Chondrocyte (in vitro differentiated cells): ENCODE data around the gene NGEF. TPM values are rescaled to one million over a fixed set of nuclear protein-coding genes. Genes with fewer than 3 reads are reported as not detected.

ENCODE experiments used
- DNase-seq: peaks from one replicate; pipeline ENCODE4 v3.0.0; 2021; ENCODE audit warnings: mixed read lengths, low spot score
- H3K27ac Mint-ChIP-seq: one replicate; pipeline ENCODE4 v1.8.0; 2021; ENCODE audit warnings: mild to moderate bottlenecking, moderate library complexity, mixed read lengths; ENCODE audit not compliant: unreplicated experiment
- H3K27me3 Mint-ChIP-seq: 2 replicates; pipeline ENCODE4 v1.8.0; 2021; ENCODE audit warnings: low read depth, mixed read lengths
- H3K36me3 Mint-ChIP-seq: 2 replicates; pipeline ENCODE4 v1.8.0; 2021; ENCODE audit warnings: low read depth, mixed read lengths
- H3K4me1 Mint-ChIP-seq: 2 replicates; pipeline ENCODE4 v1.8.0; 2021; ENCODE audit warnings: low read depth, mild to moderate bottlenecking, mixed read lengths
- H3K4me3 Mint-ChIP-seq: one replicate; pipeline ENCODE4 v1.8.0; 2021; ENCODE audit warnings: mild to moderate bottlenecking, moderate library complexity, mixed read lengths; ENCODE audit not compliant: unreplicated experiment
- H3K9me3 Mint-ChIP-seq: 2 replicates; pipeline ENCODE4 v1.8.0; 2021; ENCODE audit warnings: low read depth, mixed read lengths
- CTCF ChIP-seq: fragments of 200-600 bp; sonication (generic); IDR thresholded peaks from 2 replicates; pipeline ENCODE4 v1.5.0; 2021; ENCODE audit warnings: antibody characterized with exemption, mild to moderate bottlenecking, moderate library complexity
- total RNA-seq: library from RNA; stranded (reverse); gene quantifications from 3 replicates; pipeline ENCODE4 v1.2.1, GENCODE V29; 2021

Gene NGEF
- total RNA-seq, 1 donor from 2014 or later = 0.10 TPM

GRCh38 chr2:232993231-232993821 lies 19.7 kb downstream of the NGEF start:
- Mint-ChIP-seq H3K4me1 (peaks cover 9% of the 10 kb centered on the region), H3K27ac (no peak overlapping the region), H3K4me3 (no peak overlapping the region), H3K36me3 (no peaks in the 10 kb centered on the region), H3K27me3 (no peaks in the 10 kb centered on the region), H3K9me3 (peaks cover 13% of the 10 kb centered on the region)
- TF ChIP-seq CTCF = no peak
- DNase-seq = no peak

- DNase-seq = no peak
- H3K27ac Mint-ChIP-seq = no peak overlapping the region
- peaks cover 4% of the 10 kb centered on the region for H3K27me3 Mint-ChIP-seq
- peaks cover 17% of the 10 kb centered on the region for H3K4me1 Mint-ChIP-seq
- peaks cover 4% of the 10 kb centered on the region for H3K9me3 Mint-ChIP-seq
- TF ChIP-seq CTCF = no peak
- H3K36me3 Mint-ChIP-seq = no peaks in the 10 kb centered on the region
- H3K4me3 Mint-ChIP-seq = no peak overlapping the region
These were observed 26.9 kb downstream of the NGEF start for GRCh38 chr2:232986155-232986554.

GRCh38 chr2:232984451-232985207 lies 28.4 kb downstream of the NGEF start:
- no peaks in the 10 kb centered on the region for H3K36me3 Mint-ChIP-seq
- no peak overlapping the region for H3K4me3 Mint-ChIP-seq
- TF ChIP-seq CTCF = no peak
- H3K9me3 Mint-ChIP-seq = peaks cover 4% of the 10 kb centered on the region
- H3K27ac Mint-ChIP-seq = no peak overlapping the region
- H3K4me1 Mint-ChIP-seq = peaks cover 24% of the 10 kb centered on the region
- peak; percentile 39 for DNase-seq
- peaks cover 4% of the 10 kb centered on the region for H3K27me3 Mint-ChIP-seq

GRCh38 chr2:232983669-232984140 lies 29.4 kb downstream of the NGEF start:
- H3K27me3 Mint-ChIP-seq = peaks cover 4% of the 10 kb centered on the region
- H3K36me3 Mint-ChIP-seq = no peaks in the 10 kb centered on the region
- peak; percentile 18 for DNase-seq
- H3K4me3 Mint-ChIP-seq = no peak overlapping the region
- H3K4me1 Mint-ChIP-seq = peaks cover 22% of the 10 kb centered on the region
- no peak overlapping the region for H3K27ac Mint-ChIP-seq
- H3K9me3 Mint-ChIP-seq = peaks cover 4% of the 10 kb centered on the region
- TF ChIP-seq CTCF = no peak

GRCh38 chr2:232982926-232983668 lies 30.0 kb downstream of the NGEF start:
- H3K9me3 Mint-ChIP-seq = peaks cover 4% of the 10 kb centered on the region
- H3K36me3 Mint-ChIP-seq = no peaks in the 10 kb centered on the region
- H3K4me3 Mint-ChIP-seq = no peak overlapping the region
- peak; percentile 21 for DNase-seq
- peaks cover 4% of the 10 kb centered on the region for H3K27me3 Mint-ChIP-seq
- H3K27ac Mint-ChIP-seq = no peak overlapping the region
- peaks cover 16% of the 10 kb centered on the region for H3K4me1 Mint-ChIP-seq
- no peak for TF ChIP-seq CTCF
